A549 (cell line): ENCODE measurements around the gene RASA3.

Experiments used
- CTCF ChIP-seq: fragments of >200 bp; sonication (Bioruptor Twin); formaldehyde crosslinking; IDR thresholded peaks from 3 replicates; pipeline ENCODE4 v1.5.1; 2016
- MAX ChIP-seq: IDR thresholded peaks from 2 replicates; pipeline ENCODE4 v1.6.1; 2012
- NR3C1 ChIP-seq: fragments of >200 bp; sonication (Bioruptor Twin); formaldehyde crosslinking; IDR thresholded peaks from 3 replicates; pipeline ENCODE4 v1.6.1; 2017
- POLR2A ChIP-seq: IDR thresholded peaks from 2 replicates; pipeline ENCODE4 v1.6.1; 2012; ENCODE audit warnings: mild to moderate bottlenecking, low read length
- REST ChIP-seq: fragments of 200-600 bp; sonication (generic); IDR thresholded peaks from 2 replicates; pipeline ENCODE4 v1.6.1; 2016; ENCODE audit warnings: antibody characterized with exemption, mild to moderate bottlenecking, moderate library complexity
- USF2 ChIP-seq: fragments of 450-650 bp; IDR thresholded peaks from 2 replicates; pipeline ENCODE4 v1.6.1; 2014; ENCODE audit warnings: antibody characterized with exemption
- ZNF302 ChIP-seq: fragments of 250-450 bp; sonication (Bioruptor Pico); IDR thresholded peaks from 2 replicates; pipeline ENCODE4 v1.9.0; 2021; ENCODE audit warnings: inconsistent platforms, mild to moderate bottlenecking, moderate library complexity

GRCh38 chr13:113935001-113935844, 197.2 kb downstream of the RASA3 start:
- no peak for TF ChIP-seq NR3C1
- TF ChIP-seq ZNF302 (CRISPR knock-in tag) = no peak
- no peak for TF ChIP-seq CTCF
- no peak for TF ChIP-seq POLR2A
- no peak for TF ChIP-seq MAX
- TF ChIP-seq USF2 = no peak
- TF ChIP-seq REST = no peak
